HG02642 (cell line): ENCODE results near the gene HDAC3.

Experiments
- ATAC-seq: cut with Tn5 transposase; IDR thresholded peaks from one replicate; pipeline ENCODE4 v1.9.1; 2021; ENCODE audit warnings: mild to moderate bottlenecking; ENCODE audit not compliant: unreplicated experiment, poor library complexity

Gene HDAC3

GRCh38 chr5:141608557-141608956 lies 28.1 kb downstream of the HDAC3 start:
- no peak for ATAC-seq

GRCh38 chr5:141608046-141608445 lies 28.6 kb downstream of the HDAC3 start:
- ATAC-seq = no peak

DNA sequence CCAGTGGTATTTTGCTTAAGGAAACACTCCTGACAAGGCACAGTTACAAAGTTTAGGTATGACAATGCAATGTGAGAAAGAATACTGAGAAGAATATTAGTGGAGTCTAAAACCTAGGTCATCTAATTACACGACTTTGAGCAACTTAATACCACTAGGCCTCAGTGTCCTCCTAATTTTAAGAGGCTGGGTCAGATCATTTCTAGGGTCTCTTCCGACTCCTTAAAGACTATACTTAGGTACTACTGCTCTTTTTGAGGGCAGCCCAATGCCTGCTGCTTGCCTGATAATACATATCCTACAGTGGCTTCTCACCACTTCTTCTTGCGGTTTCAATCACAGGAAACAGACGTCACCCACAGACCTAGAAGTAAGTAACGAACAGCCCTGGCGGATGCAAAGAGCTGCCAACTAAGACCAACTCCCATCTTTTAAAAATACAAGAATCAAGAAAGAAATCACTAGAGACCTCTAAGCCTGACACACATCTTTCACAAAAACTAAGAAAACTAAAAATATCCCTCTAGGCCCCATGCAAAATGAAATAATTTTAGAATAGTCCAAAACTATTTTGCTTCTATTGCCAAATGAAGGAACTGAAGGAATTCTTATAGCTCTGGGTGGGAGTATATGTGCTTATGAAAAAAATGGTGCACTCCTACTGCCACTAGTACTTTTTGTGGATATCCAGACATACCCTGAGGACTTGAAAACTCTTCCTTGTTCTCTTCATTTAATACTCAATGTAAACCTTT lies 30.9 kb downstream of the HDAC3 start:
- ATAC-seq = peak; percentile 97

DNA sequence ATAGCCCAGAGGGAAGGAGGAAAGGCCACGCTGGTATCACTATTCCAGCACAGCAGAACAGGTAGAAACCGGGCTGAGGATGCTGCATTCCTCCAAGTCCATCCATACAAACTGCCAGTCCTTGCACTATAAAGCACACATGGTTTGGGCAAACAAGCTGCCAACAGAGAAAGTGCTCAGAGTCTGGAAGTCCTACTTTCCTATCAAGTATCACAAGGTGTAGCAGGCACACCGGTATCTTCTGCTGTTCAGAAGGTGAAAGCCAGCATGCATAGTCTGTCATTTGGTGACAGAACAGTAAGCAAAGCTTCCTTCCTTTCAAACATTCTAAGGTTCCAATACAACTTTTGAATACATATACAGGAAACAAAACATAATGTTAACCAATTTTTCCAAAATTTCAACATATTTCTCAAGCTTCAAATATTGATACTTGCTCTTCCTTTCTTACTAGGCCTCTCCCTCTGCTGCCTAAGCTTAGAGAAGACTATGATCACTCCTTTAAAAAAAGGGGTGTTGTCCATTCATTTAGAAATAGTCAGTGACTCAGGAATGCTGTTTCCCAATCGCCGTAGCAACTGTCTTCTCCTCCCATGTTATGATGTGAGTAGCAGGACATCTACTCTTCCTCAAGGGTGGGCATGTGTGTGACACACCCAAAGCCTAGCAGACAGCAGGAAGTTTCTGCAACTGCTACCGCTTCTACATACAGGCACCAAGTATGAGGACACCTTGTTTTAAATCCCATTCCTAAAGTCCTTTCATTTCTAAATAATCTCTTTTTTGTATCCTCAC lies 32.5 kb downstream of the HDAC3 start:
- ATAC-seq = no peak

GRCh38 chr5:141602606-141603005 lies 34.0 kb downstream of the HDAC3 start:
- no peak for ATAC-seq

DNA sequence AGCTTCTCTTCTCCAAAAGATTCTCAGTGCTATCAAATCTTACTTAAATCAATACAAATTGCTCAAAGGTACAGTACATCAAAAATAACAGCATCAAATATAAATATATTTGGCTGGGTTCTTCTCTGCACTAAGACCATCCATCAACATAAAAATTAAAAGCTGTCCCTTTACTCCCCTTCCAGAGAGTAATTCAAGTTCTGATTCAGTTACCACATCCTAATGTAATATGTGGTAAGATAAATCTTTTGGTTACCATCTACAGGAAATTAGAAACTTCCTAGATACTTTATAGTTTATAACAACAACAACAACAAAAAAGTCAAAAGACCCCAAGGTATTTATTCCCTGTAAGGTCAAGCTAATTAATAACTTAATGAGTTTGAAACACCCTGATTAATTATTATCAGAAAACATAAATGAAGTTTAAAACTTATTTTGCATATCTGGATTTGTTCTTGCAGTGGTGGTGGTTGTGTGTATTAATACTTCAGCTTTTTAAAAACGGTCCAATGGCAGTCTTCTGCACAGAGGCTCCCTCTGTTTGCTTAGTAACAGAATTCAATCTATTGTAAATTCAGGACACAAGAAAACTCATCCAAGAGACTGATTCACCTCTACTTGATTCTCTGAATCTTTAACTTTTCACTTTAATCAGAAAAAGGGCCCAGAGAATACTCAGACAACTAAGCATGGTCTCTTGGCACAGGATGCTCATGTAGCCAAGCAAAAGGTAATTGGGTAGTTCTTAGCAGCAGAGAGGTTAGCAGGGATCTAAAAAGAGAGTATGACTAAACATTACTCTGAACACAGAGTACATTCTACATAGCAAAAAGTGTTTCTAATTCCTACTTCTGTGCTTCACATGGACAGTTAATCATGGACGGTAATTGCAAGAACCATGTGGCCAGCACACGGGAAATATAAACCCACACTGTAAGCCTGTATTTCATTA lies 38.0 kb downstream of the HDAC3 start:
- ATAC-seq = peak; percentile 44

GRCh38 chr5:141597814-141598213 lies 38.8 kb downstream of the HDAC3 start:
- no peak for ATAC-seq

DNA sequence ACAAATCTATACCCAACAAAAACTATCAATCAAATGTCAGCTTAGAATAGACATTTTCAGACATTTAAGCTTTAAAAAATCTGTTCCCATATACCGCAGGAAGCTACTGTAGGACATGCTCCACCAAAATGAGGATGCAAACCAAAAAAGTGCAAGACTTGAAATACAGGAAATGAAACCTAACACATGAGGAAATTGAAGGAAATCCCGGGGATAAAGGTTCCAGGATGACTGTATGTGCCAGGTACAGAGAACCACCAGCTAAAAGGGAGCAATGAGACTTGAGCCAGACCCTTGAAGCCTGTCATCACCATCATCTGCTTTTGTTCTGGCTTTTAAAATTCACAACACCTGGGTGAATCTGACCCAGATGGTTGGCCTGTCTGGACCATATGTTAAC lies 39.3 kb downstream of the HDAC3 start:
- ATAC-seq = no peak

GRCh38 chr5:141596867-141597266 lies 39.8 kb downstream of the HDAC3 start:
- ATAC-seq = no peak

GRCh38 chr5:141590127-141590526 lies 46.5 kb downstream of the HDAC3 start:
- no peak for ATAC-seq

GRCh38 chr5:141586246-141586645 lies 50.4 kb downstream of the HDAC3 start:
- no peak for ATAC-seq

DNA sequence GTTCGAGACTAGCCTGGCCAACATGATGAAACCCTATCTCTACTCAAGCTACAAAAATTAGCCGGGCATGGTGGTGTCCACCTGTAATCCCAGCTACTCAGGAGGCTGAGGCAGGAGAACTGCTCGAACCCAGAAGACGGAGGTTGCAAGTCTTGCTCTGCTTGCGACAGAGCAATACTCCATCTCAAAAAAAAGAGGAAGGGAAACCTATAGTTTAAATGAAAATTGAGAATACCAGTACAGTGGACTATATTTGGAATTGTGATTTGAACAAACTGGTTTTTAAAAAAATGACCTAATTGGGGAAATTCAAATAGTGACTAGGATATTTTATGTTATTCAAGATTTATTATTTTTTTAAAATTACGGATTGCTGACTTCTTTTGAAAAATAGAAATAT lies 51.1 kb downstream of the HDAC3 start:
- ATAC-seq = no peak

- ATAC-seq = no peak
Measured at GRCh38 chr5:141574122-141574510, 62.5 kb downstream of the HDAC3 start.

GRCh38 chr5:141573489-141574121 lies 63.0 kb downstream of the HDAC3 start:
- ATAC-seq = no peak
